Bronchial epithelial cell (primary cell): Measurements from ENCODE around the gene ADCY2. TPM values are rescaled to one million over a fixed set of nuclear protein-coding genes. Genes with fewer than 3 reads are reported as not detected.

Source experiments
- DNase-seq: peaks from one replicate; pipeline ENCODE4 v3.0.0-alpha.2; 2010; ENCODE audit warnings: low read depth
- FAIRE-seq: peaks from 2 replicates; lab custom pipeline; 2011; peaks lifted over from hg19 to GRCh38; lab: Jason Lieb, UNC
- H3K27me3 ChIP-seq: 2 replicates; pipeline ENCODE4 v1.5.1; 2011; ENCODE audit warnings: low read length; ENCODE audit not compliant: control insufficient read depth, insufficient read depth
- H3K36me3 ChIP-seq: 2 replicates; pipeline ENCODE4 v1.5.1; 2011; ENCODE audit warnings: low read length; ENCODE audit not compliant: control insufficient read depth, insufficient read depth
- H3K4me3 ChIP-seq: 2 replicates; pipeline ENCODE4 v1.5.1; 2011; ENCODE audit warnings: mild to moderate bottlenecking, low read depth, low read length, control low read depth
- CTCF ChIP-seq: IDR thresholded peaks from 2 replicates; pipeline ENCODE4 v1.5.1; 2011; ENCODE audit warnings: mild to moderate bottlenecking, moderate library complexity, low read length, control low read depth, inconsistent platforms; ENCODE audit not compliant: insufficient read depth, severe bottlenecking
- total RNA-seq: library from RNA; depleted of rRNA; stranded (reverse); fragments of >200 nt; gene quantifications from 2 replicates; pipeline ENCODE4 v1.2.1, GENCODE V29; 2014

The ADCY2 gene
- total RNA-seq, 1 donor from 2014 or later = under 0.01 TPM

GRCh38 chr5:7755958-7756357, 360.0 kb downstream of the ADCY2 start:
- no peak for TF ChIP-seq CTCF
- DNase-seq (no peak), FAIRE-seq (no peak)
- no peak overlapping the region for H3K4me3 ChIP-seq
- no peaks in the 10 kb centered on the region for H3K27me3 ChIP-seq
- no peaks in the 10 kb centered on the region for H3K36me3 ChIP-seq

GRCh38 chr5:7756453-7756852, 360.5 kb downstream of the ADCY2 start:
- Histone ChIP-seq H3K4me3 (no peak overlapping the region), H3K36me3 (no peaks in the 10 kb centered on the region), H3K27me3 (no peaks in the 10 kb centered on the region)
- FAIRE-seq = no peak
- no peak for TF ChIP-seq CTCF
- DNase-seq = no peak

- FAIRE-seq (no peak), DNase-seq (no peak)
- TF ChIP-seq CTCF = no peak
- Histone ChIP-seq H3K27me3 (no peaks in the 10 kb centered on the region), H3K36me3 (no peaks in the 10 kb centered on the region), H3K4me3 (no peak overlapping the region)
Observed at GRCh38 chr5:7759257-7759871, 363.4 kb downstream of the ADCY2 start.

- Histone ChIP-seq H3K4me3 (no peak overlapping the region), H3K27me3 (no peaks in the 10 kb centered on the region), H3K36me3 (no peaks in the 10 kb centered on the region)
- DNase-seq (no peak), FAIRE-seq (peak; percentile 18)
- no peak for TF ChIP-seq CTCF
Observed at GRCh38 chr5:7759951-7760580, 364.1 kb downstream of the ADCY2 start.

- no peak overlapping the region for H3K4me3 ChIP-seq
- TF ChIP-seq CTCF = no peak
- FAIRE-seq = no peak
- DNase-seq = no peak
- H3K27me3 ChIP-seq = no peaks in the 10 kb centered on the region
- no peaks in the 10 kb centered on the region for H3K36me3 ChIP-seq
Observed at GRCh38 chr5:7762267-7762666, 366.3 kb downstream of the ADCY2 start.
